Measurements from ENCODE around the gene SLC10A2.

DNA sequence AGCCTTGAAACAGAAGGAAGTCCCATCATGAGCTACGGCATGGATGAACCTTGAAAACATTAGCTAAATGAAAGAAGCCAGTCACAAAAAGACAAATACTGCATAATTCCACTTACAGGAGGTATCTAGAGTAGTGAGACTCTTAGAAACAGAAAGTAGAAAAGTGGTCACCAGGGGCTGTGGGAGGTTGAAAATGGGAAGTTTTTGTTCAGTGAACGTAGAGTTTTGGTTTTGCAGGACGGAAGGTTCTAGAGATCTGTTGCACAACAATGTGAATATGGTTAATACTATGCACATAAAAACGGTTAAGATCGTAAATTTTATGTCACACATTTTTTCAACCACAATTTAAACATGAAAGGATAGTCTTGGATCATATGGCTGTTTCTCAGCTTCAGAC, 11.9 kb upstream of the SLC10A2 start:
- TF ChIP-seq YY1 (IDR thresholded peaks at IDR 0.05; ENCODE audit: insufficient read depth, insufficient read length) (no peak), ZNF274 (IDR thresholded peaks at IDR 0.05; ENCODE audit: low read depth, low read length) (no peak), SUZ12 (IDR thresholded peaks at IDR 0.05; ENCODE audit: extremely low read depth, insufficient read depth, insufficient read length) (no peak)

Measured in NT2/D1 (cell line).